CD4-positive, alpha-beta T cell (primary cell): ENCODE data around the gene SLC23A3. TPM values are rescaled to one million over a fixed set of nuclear protein-coding genes. Genes with fewer than 3 reads are reported as not detected.

Experiments
- ATAC-seq: fragments of 200-7000 bp; cut with Tn5 transposase; one replicate; pipeline ENCODE4 v1.10.0; 2022; ENCODE audit warnings: mild to moderate bottlenecking; ENCODE audit not compliant: poor library complexity
- CTCF ChIA-PET: fragments of 350-600 bp; sonication (Branson Sonifier 250); formaldehyde crosslinking; loops from one replicate; lab custom pipeline; 2021; ENCODE audit warnings: antibody characterized with exemption, inconsistent platforms; lab: Charles Lee
- POLR2A ChIA-PET: fragments of 350-600 bp; sonication (Branson Sonifier 250); formaldehyde crosslinking; loops from one replicate; lab custom pipeline; 2021; ENCODE audit warnings: antibody characterized with exemption, inconsistent platforms; lab: Charles Lee
- DNase-seq, 14 experiments: peaks; one replicate each; pipeline ENCODE4 v3.0.0-alpha.2; 2013 to 2020; ENCODE audit warnings: mixed read lengths in 2 of 14
- H3K27ac ChIP-seq, 2 donors: one replicate each; pipeline versions ENCODE4 v1.5.1 to v1.7.0; 2013; ENCODE audit warnings: low read length in 2 of 2, low read depth in 1 of 2, mild to moderate bottlenecking in 1 of 2
- H3K27me3 ChIP-seq, 2 experiments: 1 replicate in 1 of 2; 2 replicates in 1 of 2; pipeline versions ENCODE4 v1.6.1 to v1.7.0; 2013; ENCODE audit warnings: low read length in 2 of 2, control low read depth in 1 of 2, mild to moderate bottlenecking in 1 of 2, moderate library complexity in 1 of 2; ENCODE audit not compliant: insufficient read depth in 2 of 2, control insufficient read depth in 1 of 2
- H3K36me3 ChIP-seq: one replicate; pipeline ENCODE4 v1.6.1; 2013; ENCODE audit warnings: low read length, control low read depth; ENCODE audit not compliant: insufficient read depth
- H3K4me1 ChIP-seq: one replicate; pipeline ENCODE4 v1.6.1; 2013; ENCODE audit warnings: low read length, control low read depth; ENCODE audit not compliant: insufficient read depth
- H3K4me3 ChIP-seq: one replicate; pipeline ENCODE4 v1.5.1; 2013; ENCODE audit warnings: mild to moderate bottlenecking, low read length, moderate library complexity
- H3K9me3 ChIP-seq, 2 experiments: 1 replicate in 1 of 2; 2 replicates in 1 of 2; pipeline versions ENCODE4 v1.6.1 to v1.7.0; 2013; ENCODE audit warnings: low read length in 2 of 2, mild to moderate bottlenecking in 2 of 2, control low read depth in 1 of 2, moderate library complexity in 1 of 2; ENCODE audit not compliant: control insufficient read depth in 1 of 2, insufficient read depth in 1 of 2
- H3K27ac Mint-ChIP-seq: one replicate; pipeline ENCODE4 v1.8.0; 2020; ENCODE audit warnings: mixed read lengths
- H3K27me3 Mint-ChIP-seq: one replicate; pipeline ENCODE4 v1.8.0; 2021; ENCODE audit warnings: mixed read lengths
- H3K36me3 Mint-ChIP-seq: one replicate; pipeline ENCODE4 v1.8.0; 2021; ENCODE audit warnings: low read depth, mixed read lengths
- H3K4me1 Mint-ChIP-seq: one replicate; pipeline ENCODE4 v1.8.0; 2021; ENCODE audit warnings: low read depth, mixed read lengths
- H3K4me3 Mint-ChIP-seq: one replicate; pipeline ENCODE4 v1.8.0; 2020; ENCODE audit warnings: mild to moderate bottlenecking, mixed read lengths
- H3K9me3 Mint-ChIP-seq: one replicate; pipeline ENCODE4 v1.8.0; 2020; ENCODE audit warnings: mixed read lengths
- intact Hi-C, 2 experiments: fragments of 100-400 bp; cut with DNase I in 1 of 2; cut with micrococcal nuclease in 1 of 2; formaldehyde crosslinking; loops; one replicate each; pipeline versions ENCODE4 v1.15.1 to v1.9.0; 2023 to 2025; cut with DNase I, micrococcal nuclease
- total RNA-seq, 174 experiments: library from RNA in 2 of 174; stranded (reverse) in 2 of 174; gene quantifications; one replicate each; pipeline ENCODE4 v1.2.3 and lab custom pipeline; 2021 to 2026
- TF ChIP-seq, protein P1 (sequence below): fragments of 200-600 bp; IDR thresholded peaks from one replicate; pipeline ENCODE4 v1.8.0; 2022; ENCODE audit warnings: antibody characterized with exemption, mild to moderate bottlenecking

The SLC23A3 gene
- total RNA-seq, 2 experiments from 2014 or later, result 0.36 to 0.96 TPM

DNA sequence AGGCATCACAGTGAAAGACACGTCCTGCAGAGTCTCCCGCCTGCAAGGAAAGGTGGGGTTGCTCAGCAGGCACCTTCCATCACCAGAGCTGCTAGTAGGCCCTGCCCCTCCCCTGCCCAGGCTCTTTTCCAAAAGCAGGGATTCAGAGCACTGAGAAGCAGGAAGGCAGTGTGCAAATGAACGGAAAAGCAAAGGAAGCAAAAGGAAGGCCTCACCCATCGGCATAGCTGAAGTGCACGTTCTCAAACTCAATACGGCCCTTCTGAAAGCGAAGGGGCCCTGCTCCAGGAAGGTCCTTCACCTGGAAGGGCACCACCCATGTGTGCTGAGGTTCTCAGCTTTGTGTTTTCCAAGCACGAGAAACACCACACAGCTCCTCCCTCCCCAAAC lies 43.2 kb upstream of the SLC23A3 start:
- POLR2A ChIA-PET, result interaction anchor here (0.6 kb wide), 1 partner anchor 17 kb away, joined by 3 read pairs; no protein-coding TSS in a partner anchor
- intact Hi-C loops, result loop anchor here in 1 of 2 experiments (5.0 kb wide), 1 partner anchor 156 kb away; no protein-coding TSS in a partner anchor
- H3K36me3 Mint-ChIP-seq, result peaks cover 31% of the 10 kb centered on the region
- Histone ChIP-seq H3K4me1 (peaks cover 43% of the 10 kb centered on the region), H3K9me3 (no peaks in the 10 kb centered on the region), H3K27ac (no peak overlapping the region), H3K36me3 (peaks cover 17% of the 10 kb centered on the region), H3K4me3 (no peak overlapping the region), H3K27me3 (no peaks in the 10 kb centered on the region)
- no peaks in the 10 kb centered on the region for H3K27me3 Mint-ChIP-seq
- CTCF ChIA-PET, result interaction anchor here (2.9 kb wide), 1 partner anchor 82 kb away, joined by 17 read pairs; no protein-coding TSS in a partner anchor
- peaks cover 37% of the 10 kb centered on the region for H3K4me1 Mint-ChIP-seq
- TF ChIP-seq, protein P1, sequence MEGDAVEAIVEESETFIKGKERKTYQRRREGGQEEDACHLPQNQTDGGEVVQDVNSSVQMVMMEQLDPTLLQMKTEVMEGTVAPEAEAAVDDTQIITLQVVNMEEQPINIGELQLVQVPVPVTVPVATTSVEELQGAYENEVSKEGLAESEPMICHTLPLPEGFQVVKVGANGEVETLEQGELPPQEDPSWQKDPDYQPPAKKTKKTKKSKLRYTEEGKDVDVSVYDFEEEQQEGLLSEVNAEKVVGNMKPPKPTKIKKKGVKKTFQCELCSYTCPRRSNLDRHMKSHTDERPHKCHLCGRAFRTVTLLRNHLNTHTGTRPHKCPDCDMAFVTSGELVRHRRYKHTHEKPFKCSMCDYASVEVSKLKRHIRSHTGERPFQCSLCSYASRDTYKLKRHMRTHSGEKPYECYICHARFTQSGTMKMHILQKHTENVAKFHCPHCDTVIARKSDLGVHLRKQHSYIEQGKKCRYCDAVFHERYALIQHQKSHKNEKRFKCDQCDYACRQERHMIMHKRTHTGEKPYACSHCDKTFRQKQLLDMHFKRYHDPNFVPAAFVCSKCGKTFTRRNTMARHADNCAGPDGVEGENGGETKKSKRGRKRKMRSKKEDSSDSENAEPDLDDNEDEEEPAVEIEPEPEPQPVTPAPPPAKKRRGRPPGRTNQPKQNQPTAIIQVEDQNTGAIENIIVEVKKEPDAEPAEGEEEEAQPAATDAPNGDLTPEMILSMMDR, result no peak
- H3K9me3 Mint-ChIP-seq, result no peaks in the 10 kb centered on the region
- no peak for DNase-seq
- H3K27ac Mint-ChIP-seq, result no peak overlapping the region
- ATAC-seq, result no peak
- H3K4me3 Mint-ChIP-seq, result no peak overlapping the region

DNA sequence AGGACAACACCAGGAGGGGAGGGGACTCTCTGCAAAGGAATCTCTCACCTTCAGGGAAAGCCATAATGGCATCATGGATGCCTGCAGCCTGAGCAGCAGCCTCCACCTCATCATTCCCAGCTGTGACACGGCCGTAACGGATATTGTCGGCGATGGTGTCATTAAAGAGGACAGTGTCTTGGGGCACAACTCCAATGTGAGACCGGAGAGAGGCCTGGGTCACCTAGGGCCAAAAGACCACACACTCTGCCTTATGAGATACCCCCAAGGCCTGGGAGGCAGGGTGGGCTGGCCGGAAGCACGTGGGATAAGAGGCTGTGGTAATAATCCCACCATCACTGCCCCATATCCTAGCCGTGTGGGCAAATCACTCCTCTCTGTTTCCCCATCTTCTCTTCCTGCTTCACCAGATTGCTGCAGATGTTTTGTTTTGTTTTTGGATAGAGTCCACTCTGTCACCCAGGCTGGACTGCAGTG lies 41.1 kb upstream of the SLC23A3 start:
- Mint-ChIP-seq H3K9me3 (no peaks in the 10 kb centered on the region), H3K4me1 (peaks cover 46% of the 10 kb centered on the region), H3K36me3 (peaks cover 30% of the 10 kb centered on the region), H3K27me3 (no peaks in the 10 kb centered on the region), H3K4me3 (peak overlapping the region; percentile 62), H3K27ac (peak overlapping the region; percentile 91)
- TF ChIP-seq, protein P1, result no peak
- Histone ChIP-seq H3K27me3 (no peaks in the 10 kb centered on the region), H3K4me1 (peaks cover 50% of the 10 kb centered on the region), H3K36me3 (peaks cover 21% of the 10 kb centered on the region), H3K27ac (peak overlapping the region in 1 of 2 donors; percentile 5), H3K9me3 (no peaks in the 10 kb centered on the region), H3K4me3 (peak overlapping the region; percentile 15)
- DNase-seq (peak in 1 of 14 experiments; percentile 20), ATAC-seq (no peak)
- intact Hi-C loops, result loop anchor here (1.0 to 5.0 kb wide), 5 partner anchors 34 to 154 kb away; partner anchors contain the start of genes NHEJ1 (in 2 of the 2) and CNPPD1 (in 1 of the 2)
- CTCF ChIA-PET, result interaction anchor here (0.6 to 2.9 kb wide), 17 partner anchors 10 to 822 kb away, joined by 3 to 32 read pairs (median 6); partner anchors contain the start of genes CNPPD1, NHEJ1 and TUBA4A
- POLR2A ChIA-PET, result interaction anchor here (0.5 to 1.9 kb wide), 14 partner anchors 10 to 518 kb away, joined by 3 to 39 read pairs (median 4); partner anchors contain the start of genes ANKZF1, ATG9A, CNPPD1 and DNAJB2

DNA sequence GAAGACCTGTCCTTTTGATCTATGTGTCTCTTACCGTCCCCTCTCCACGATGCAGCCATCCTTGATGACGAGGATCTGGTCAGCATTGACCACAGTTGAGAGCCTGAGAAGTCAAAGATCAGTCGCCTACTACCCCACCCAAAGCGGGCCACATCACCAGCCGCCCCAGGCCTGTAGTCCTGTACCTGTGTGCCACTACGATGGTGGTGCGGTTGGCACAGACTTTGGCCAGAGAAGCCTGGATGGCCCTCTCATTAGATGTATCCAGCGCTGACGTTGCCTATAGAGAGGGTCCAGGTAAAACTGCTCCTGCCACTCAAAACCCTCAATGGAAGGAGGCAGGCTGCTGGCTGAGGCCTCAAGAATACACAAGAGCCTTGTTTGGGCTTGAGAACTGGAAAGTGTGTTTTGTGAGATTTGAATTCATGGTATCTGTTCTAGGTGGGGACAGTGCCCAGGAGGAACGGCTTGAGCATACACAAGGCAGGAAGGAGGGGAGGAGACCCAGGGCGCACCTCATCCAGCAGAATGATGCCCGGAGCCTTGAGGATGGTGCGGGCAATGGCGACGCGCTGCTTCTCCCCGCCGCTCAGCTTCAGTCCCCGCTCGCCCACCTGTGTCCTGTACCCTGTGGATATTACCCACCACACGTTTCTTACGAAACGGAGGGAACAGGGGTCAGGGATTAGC lies 40.5 kb upstream of the SLC23A3 start:
- no peaks in the 10 kb centered on the region for H3K9me3 Mint-ChIP-seq
- no peak for ATAC-seq
- ChIA-PET POLR2A (interaction anchor here (4.8 kb wide), 1 partner anchor 35 kb away, joined by 139 read pairs; the partner anchor contains the start of genes CNPPD1 and RETREG2), CTCF (no interaction called here)
- peak overlapping the region; percentile 93 for H3K27ac Mint-ChIP-seq
- Histone ChIP-seq H3K36me3 (peaks cover 21% of the 10 kb centered on the region), H3K4me3 (no peak overlapping the region), H3K27me3 (no peaks in the 10 kb centered on the region), H3K9me3 (no peaks in the 10 kb centered on the region), H3K4me1 (peaks cover 53% of the 10 kb centered on the region), H3K27ac (peak overlapping the region in 1 of 2 donors; percentile 28)
- H3K36me3 Mint-ChIP-seq, result peaks cover 30% of the 10 kb centered on the region
- H3K27me3 Mint-ChIP-seq, result no peaks in the 10 kb centered on the region
- TF ChIP-seq, protein P1, result no peak
- H3K4me3 Mint-ChIP-seq, result peak overlapping the region; percentile 30
- intact Hi-C loops, result loop anchor here in 1 of 2 experiments (5.0 kb wide), 1 partner anchor 153 kb away; no protein-coding TSS in a partner anchor
- peak in 1 of 14 experiments; percentile 20 for DNase-seq
- peaks cover 47% of the 10 kb centered on the region for H3K4me1 Mint-ChIP-seq
